NB4 (cell line): ENCODE data around the gene CLNK.

Experiments used
- DNase-seq: peaks from one replicate; pipeline ENCODE4 v3.0.0; 2010; ENCODE audit warnings: low read depth
- H3K4me3 ChIP-seq: one replicate; pipeline ENCODE4 v1.5.1; 2011; ENCODE audit warnings: mild to moderate bottlenecking, low read depth, low read length, moderate library complexity
- CTCF ChIP-seq: IDR thresholded peaks from one replicate; pipeline ENCODE4 v1.5.1; 2012; ENCODE audit warnings: low read depth, low read length
- MAX ChIP-seq: IDR thresholded peaks from 2 replicates; pipeline ENCODE4 v1.6.1; 2011; ENCODE audit warnings: low read depth, low read length
- MYC ChIP-seq: IDR thresholded peaks from 2 replicates; pipeline ENCODE4 v1.6.1; 2011; ENCODE audit warnings: low read depth, low read length
- POLR2A ChIP-seq: IDR thresholded peaks from 2 replicates; pipeline ENCODE4 v1.6.1; 2011; ENCODE audit warnings: mild to moderate bottlenecking; ENCODE audit not compliant: insufficient read length; ENCODE audit errors: extremely low read depth

CLNK gene

GRCh38 chr4:10722957-10723356 is 38.4 kb upstream of the CLNK start:
- DNase-seq = no peak
- no peak overlapping the region for H3K4me3 ChIP-seq

GRCh38 chr4:10721616-10722015 is 37.0 kb upstream of the CLNK start:
- TF ChIP-seq POLR2A (no peak), MAX (no peak), MYC (no peak), CTCF (no peak)
- no peak overlapping the region for H3K4me3 ChIP-seq
- no peak for DNase-seq

More at GRCh38 chr4:10722957-10723356, 38.4 kb upstream of the CLNK start:
- no peak for TF ChIP-seq POLR2A
- TF ChIP-seq MYC = no peak
- TF ChIP-seq CTCF = no peak
- TF ChIP-seq MAX = no peak

GRCh38 chr4:10716163-10716562 is 31.6 kb upstream of the CLNK start:
- H3K4me3 ChIP-seq = no peak overlapping the region
- TF ChIP-seq MAX = no peak
- TF ChIP-seq MYC = no peak
- TF ChIP-seq CTCF = no peak
- DNase-seq = no peak

GRCh38 chr4:10715696-10716095 is 31.1 kb upstream of the CLNK start:
- no peak for DNase-seq
- TF ChIP-seq MAX = no peak
- no peak for TF ChIP-seq POLR2A
- TF ChIP-seq MYC = no peak
- TF ChIP-seq CTCF = no peak
- no peak overlapping the region for H3K4me3 ChIP-seq

GRCh38 chr4:10715135-10715534 is 30.6 kb upstream of the CLNK start:
- H3K4me3 ChIP-seq = no peak overlapping the region
- TF ChIP-seq POLR2A = no peak
- no peak for TF ChIP-seq CTCF
- no peak for TF ChIP-seq MAX
- no peak for TF ChIP-seq MYC
- no peak for DNase-seq

GRCh38 chr4:10713591-10713990 is 29.0 kb upstream of the CLNK start:
- no peak overlapping the region for H3K4me3 ChIP-seq
- DNase-seq = no peak
- TF ChIP-seq MAX (no peak), MYC (no peak), CTCF (no peak), POLR2A (no peak)
